ENCODE measurements around the gene ABCA1.

- TF ChIP-seq CTCF (conservative IDR thresholded peaks at IDR 0.05; ENCODE audit: low read length) (peak; percentile 94), EZH2phosphoT487 (IDR thresholded peaks at IDR 0.05; ENCODE audit: borderline replicate concordance, low read depth, low read length) (no peak)
Measured at GRCh38 chr9:104743376-104743985, 184.5 kb downstream of the ABCA1 start.
